Heart right ventricle (tissue), 16 donors: ENCODE results near the gene OR2H2. TPM values are rescaled to one million over a fixed set of nuclear protein-coding genes. Genes with fewer than 3 reads are reported as not detected.

Experiments
- ATAC-seq, 8 donors: fragments of 200-7000 bp; cut with Tn5 transposase; one replicate each; pipeline ENCODE4 v1.9.1; 2020; ENCODE audit warnings: mild to moderate bottlenecking in 8 of 8, moderate library complexity in 8 of 8, moderate number of reproducible peaks in 1 of 8
- DNase-seq, 2 donors: peaks; one replicate each; pipeline ENCODE4 v3.0.0-alpha.2; 2020
- H3K27ac ChIP-seq, 10 donors: fragments of 200-600 bp; sonication (generic) in 2 of 10; one replicate each; pipeline versions ENCODE4 v1.5.0 to v1.8.0; 2020 to 2022; ENCODE audit warnings: mild to moderate bottlenecking in 3 of 10
- H3K27me3 ChIP-seq, 7 donors: fragments of 200-600 bp; one replicate each; pipeline ENCODE4 v1.8.0; 2021 to 2022; ENCODE audit warnings: mild to moderate bottlenecking in 2 of 7
- H3K36me3 ChIP-seq, 9 donors: fragments of 200-600 bp; sonication (generic) in 1 of 9; one replicate each; pipeline versions ENCODE4 v1.5.0 to v1.8.0; 2020 to 2022; ENCODE audit warnings: mild to moderate bottlenecking in 2 of 9
- H3K4me1 ChIP-seq, 9 donors: fragments of 200-600 bp; sonication (generic) in 1 of 9; one replicate each; pipeline versions ENCODE4 v1.5.0 to v1.8.0; 2020 to 2022; ENCODE audit warnings: mild to moderate bottlenecking in 4 of 9
- H3K4me3 ChIP-seq, 10 donors: fragments of 200-600 bp; sonication (generic) in 2 of 10; one replicate each; pipeline versions ENCODE4 v1.5.0 to v1.8.0; 2020 to 2022; ENCODE audit warnings: mild to moderate bottlenecking in 7 of 10, moderate library complexity in 2 of 10
- H3K9me3 ChIP-seq, 11 donors: fragments of 200-600 bp in 10 of 11; sonication (generic) in 2 of 11; one replicate each; pipeline versions ENCODE4 v1.5.0 to v1.8.0; 2013 to 2022; ENCODE audit warnings: mild to moderate bottlenecking in 2 of 11, control low read depth in 1 of 11, moderate library complexity in 1 of 11
- CTCF ChIP-seq, 9 donors: fragments of 200-600 bp; sonication (generic) in 2 of 9; IDR thresholded peaks; one replicate each; pipeline versions ENCODE4 v1.5.0 to v1.8.0; 2021 to 2022; ENCODE audit warnings: antibody characterized with exemption in 9 of 9, mild to moderate bottlenecking in 5 of 9, moderate library complexity in 1 of 9
- WGBS, 2 donors: extraction: QIAGEN DNeasy Blood & Tissue Kit; methylation state at CpG; one replicate each; pipeline ENCODE4 v1.1.7; 2013; ENCODE audit warnings: inconsistent platforms in 1 of 2; 5-methylcytosine and 5-hydroxymethylcytosine counted together
- intact Hi-C, 10 donors: fragments of 100-400 bp; cut with DNase I; formaldehyde crosslinking; loops; one replicate each; pipeline versions ENCODE4 v1.11.1 to v1.14.2; 2022
- polyA plus RNA-seq, 2 donors: library from polyadenylated mRNA; stranded (reverse); fragments of 200-250 nt; gene quantifications; one replicate each; pipeline ENCODE4 v1.2.3, GENCODE V29; 2013
- total RNA-seq, 10 donors: library from RNA; stranded (reverse); fragmentation: NEBNext Ultra II Directional in 3 of 10; extraction: Animal tissue kit (Norgen Biotek cat#: 25700) in 3 of 10; gene quantifications; one replicate each; pipeline versions ENCODE4 v1.2.1 to v1.2.4, GENCODE V29; 2021 to 2023
- donor health status: Arrhythmogenic right ventricular cardiomyopathy.
- donor health status: ischemic (EF 13 %, LVEDD 7.1; RV severe dilation, severe dysfunction).
- donor health status: healthy with polysubstance abuse.
- donor health status: DM: no; HTN: yes; CAD: no.
- donor health status: DM: no; HTN: no; CAD: no.
- donor health status: ischemic (EF 25% LVEDD 6.9; RV normal size, moderate dysfunction).
- donor health status: ischemic (EF 25% LVEDD 5.7; RV mildly dilated, moderate dysfunction).
- donor health status: healthy.
- donor health status: DM: yes; HTN: yes; CAD: no.
- donor health status: Ischemic cardiomyopathy.
- donor health status: ischemic (EF 35%, LVEDD 5.7; RV mildly dilated, moderate dysfunction).
- donor health status: nonischemic (EF 11% LVEDD 7.7; RV severe dilation, severe dysfunction).
- donor health status: DM: yes; HTN: yes; CAD: no.
- donor health status: PGD.
- donor health status: ischemic (EF 29% LVEDD 5.4; RV normal size, mild dysfunction).
- donor health status: nonischemic (EF 23%, LVEDD 6.1; RV moderate dilation, normal function).

Gene OR2H2
- total and polyA plus RNA-seq, 12 donors, result not detected

GRCh38 chr6:29559524-29560287 is 25.2 kb upstream of the OR2H2 start, which contains the start of gene UBD:
UBD (minus strand) TSS chr6:29559732; CDS start chr6:29559701, 31 bp downstream.
- intact Hi-C loops, result no loop called here
- H3K27ac ChIP-seq, result no peak within 1 kb of the TSS
- no peaks in the 10 kb centered on the region for H3K9me3 ChIP-seq
- H3K27me3 ChIP-seq, result peaks cover 0 to 94% (median 40%) of the 10 kb centered on the region in 7 donors
- DNase-seq, result no peak
- WGBS, 2 donors, result 71 to 73% methylated on average over 6 of the region's 6 CpGs
- no peak for ATAC-seq
- peaks cover 0 to 6% (median 0%) of the 10 kb centered on the region in 9 donors for H3K4me1 ChIP-seq
- no peaks in the 10 kb centered on the region for H3K36me3 ChIP-seq
- peak within 1 kb of the TSS in 1 of 10 donors; percentile 16 for H3K4me3 ChIP-seq
- no peak for TF ChIP-seq CTCF (IDR thresholded peaks at IDR 0.05)

GRCh38 chr6:29561091-29561490 is 23.8 kb upstream of the OR2H2 start:
- DNase-seq (no peak), ATAC-seq (no peak)
- TF ChIP-seq CTCF (IDR thresholded peaks at IDR 0.05), result no peak
- no peak overlapping the region for H3K27ac ChIP-seq
- H3K4me1 ChIP-seq, result peaks cover 0 to 6% (median 0%) of the 10 kb centered on the region in 9 donors
- H3K9me3 ChIP-seq, result no peaks in the 10 kb centered on the region
- intact Hi-C loops, result no loop called here
- H3K27me3 ChIP-seq, result peaks cover 0 to 94% (median 34%) of the 10 kb centered on the region in 7 donors
- H3K36me3 ChIP-seq, result no peaks in the 10 kb centered on the region
- H3K4me3 ChIP-seq, result no peak overlapping the region

GRCh38 chr6:29561606-29562181 is 23.2 kb upstream of the OR2H2 start:
- intact Hi-C loops, result no loop called here
- peaks cover 0 to 94% (median 34%) of the 10 kb centered on the region in 7 donors for H3K27me3 ChIP-seq
- 83 to 85% methylated on average over 1 of the region's 1 CpG for WGBS, 2 donors
- no peak for ATAC-seq
- H3K4me1 ChIP-seq, result peaks cover 0 to 6% (median 0%) of the 10 kb centered on the region in 9 donors
- H3K27ac ChIP-seq, result no peak overlapping the region
- no peak for TF ChIP-seq CTCF (IDR thresholded peaks at IDR 0.05)
- H3K36me3 ChIP-seq, result no peaks in the 10 kb centered on the region
- no peak for DNase-seq
- H3K9me3 ChIP-seq, result no peaks in the 10 kb centered on the region
- H3K4me3 ChIP-seq, result no peak overlapping the region

- intact Hi-C loops, result no loop called here
- DNase-seq (no peak), ATAC-seq (no peak)
- Histone ChIP-seq H3K4me3 (no peak overlapping the region), H3K9me3 (no peaks in the 10 kb centered on the region), H3K27me3 (peaks cover 0 to 81% (median 32%) of the 10 kb centered on the region in 7 donors), H3K4me1 (peaks cover 0 to 6% (median 0%) of the 10 kb centered on the region in 9 donors), H3K27ac (no peak overlapping the region), H3K36me3 (no peaks in the 10 kb centered on the region)
- 65 to 82% methylated on average over 3 of the region's 3 CpGs for WGBS, 2 donors
- TF ChIP-seq CTCF (IDR thresholded peaks at IDR 0.05), result no peak
These were observed 21.4 kb upstream of the OR2H2 start for GRCh38 chr6:29563435-29563965.
